GM23338 (cell line): ENCODE data around the gene TSPAN3. TPM values are rescaled to one million over a fixed set of nuclear protein-coding genes. Genes with fewer than 3 reads are reported as not detected.

Experiments
- ATAC-seq: fragments of 200-7000 bp; cut with Tn5 transposase; 3 replicates; pipeline ENCODE4 v1.9.1; 2020
- DNase-seq: peaks from one replicate; pipeline ENCODE4 v3.0.0-alpha.2; 2015; ENCODE audit warnings: low spot score
- H2AFZ ChIP-seq: fragments of 200-600 bp; sonication (generic); 2 replicates; pipeline ENCODE4 v1.8.0; 2016; ENCODE audit warnings: antibody characterized with exemption, mild to moderate bottlenecking, moderate library complexity
- H3F3A ChIP-seq: fragments of 200-600 bp; sonication (generic); replicated peaks from 2 replicates; pipeline ENCODE4 v1.8.0; 2017; ENCODE audit warnings: antibody characterized with exemption, mixed run types, low read depth
- H3K27ac ChIP-seq: fragments of 200-600 bp; sonication (generic); 2 replicates; pipeline ENCODE4 v1.6.1; 2016; ENCODE audit warnings: low read depth
- H3K27me3 ChIP-seq: fragments of 200-600 bp; sonication (generic); 2 replicates; pipeline ENCODE4 v1.8.0; 2016; ENCODE audit warnings: mild to moderate bottlenecking, mixed run types, moderate library complexity; ENCODE audit not compliant: insufficient read depth
- H3K36me3 ChIP-seq: fragments of 200-600 bp; sonication (generic); 2 replicates; pipeline ENCODE4 v1.8.0; 2016; ENCODE audit warnings: mild to moderate bottlenecking; ENCODE audit not compliant: insufficient read depth
- H3K4me1 ChIP-seq: fragments of 200-600 bp; sonication (generic); 2 replicates; pipeline ENCODE4 v1.8.0; 2016; ENCODE audit warnings: mild to moderate bottlenecking, moderate library complexity; ENCODE audit not compliant: insufficient read depth
- H3K4me2 ChIP-seq: fragments of 200-600 bp; sonication (generic); 2 replicates; pipeline ENCODE4 v1.7.1; 2017; ENCODE audit warnings: mixed run types
- H3K4me3 ChIP-seq: fragments of 200-600 bp; sonication (generic); 2 replicates; pipeline ENCODE4 v1.6.1; 2016; ENCODE audit warnings: mixed run types
- H3K79me2 ChIP-seq: fragments of 200-600 bp; sonication (generic); replicated peaks from 2 replicates; pipeline ENCODE4 v1.8.0; 2017; ENCODE audit warnings: mild to moderate bottlenecking; ENCODE audit not compliant: insufficient read depth
- H3K9me2 ChIP-seq: fragments of 200-600 bp; sonication (generic); 2 replicates; pipeline ENCODE4 v1.8.0; 2017; ENCODE audit not compliant: insufficient read depth
- H4K20me1 ChIP-seq: fragments of 200-600 bp; sonication (generic); replicated peaks from 2 replicates; pipeline ENCODE4 v1.8.0; 2017; ENCODE audit warnings: mild to moderate bottlenecking; ENCODE audit not compliant: insufficient read depth
- H3K27ac Mint-ChIP-seq: 2 replicates; pipeline ENCODE4 v1.8.0; 2020; ENCODE audit warnings: inconsistent platforms, mild to moderate bottlenecking, moderate library complexity, mixed read lengths
- H3K27me3 Mint-ChIP-seq: 3 replicates; pipeline ENCODE4 v1.8.0; 2022; ENCODE audit warnings: low read depth, mild to moderate bottlenecking, moderate library complexity, mixed read lengths, inconsistent platforms; ENCODE audit not compliant: insufficient read depth, poor library complexity
- H3K36me3 Mint-ChIP-seq: 3 replicates; pipeline ENCODE4 v1.8.0; 2021; ENCODE audit warnings: low read depth, mild to moderate bottlenecking, inconsistent platforms, moderate library complexity, mixed read lengths
- H3K4me1 Mint-ChIP-seq: 3 replicates; pipeline ENCODE4 v1.8.0; 2020; ENCODE audit warnings: mild to moderate bottlenecking, inconsistent platforms, mixed read lengths
- H3K4me3 Mint-ChIP-seq: 3 replicates; pipeline ENCODE4 v1.8.0; 2021; ENCODE audit warnings: moderate library complexity, mild to moderate bottlenecking, inconsistent platforms, mixed read lengths
- H3K9me3 Mint-ChIP-seq: 3 replicates; pipeline ENCODE4 v1.8.0; 2020; ENCODE audit warnings: moderate library complexity, mild to moderate bottlenecking, inconsistent platforms, mixed read lengths
- CREB1 ChIP-seq: fragments of 250-450 bp; sonication (Bioruptor Pico); IDR thresholded peaks from 2 replicates; pipeline ENCODE4 v1.5.0; 2020; ENCODE audit warnings: low read depth, mild to moderate bottlenecking, moderate library complexity
- EZH2 ChIP-seq: fragments of 200-600 bp; sonication (generic); IDR thresholded peaks from one replicate; pipeline ENCODE4 v1.8.0; 2017; ENCODE audit warnings: antibody characterized with exemption, mild to moderate bottlenecking, low read depth; ENCODE audit not compliant: unreplicated experiment
- EZH2phosphoT487 ChIP-seq: fragments of 200-600 bp; sonication (generic); IDR thresholded peaks from one replicate; pipeline ENCODE4 v1.8.1; 2018; ENCODE audit warnings: antibody characterized with exemption; ENCODE audit not compliant: unreplicated experiment
- JUNB ChIP-seq: IDR thresholded peaks from one replicate; pipeline ENCODE4 v1.6.1; 2016; ENCODE audit warnings: antibody characterized with exemption; ENCODE audit not compliant: unreplicated experiment
- NANOG ChIP-seq: IDR thresholded peaks from 2 replicates; pipeline ENCODE4 v1.6.1; 2016; ENCODE audit warnings: antibody characterized with exemption, borderline replicate concordance
- POLR2AphosphoS5 ChIP-seq: IDR thresholded peaks from 2 replicates; pipeline ENCODE4 v1.6.1; 2016; ENCODE audit warnings: antibody characterized with exemption, low read depth
- STAT1 ChIP-seq: IDR thresholded peaks from one replicate; pipeline ENCODE4 v1.6.1; 2016; ENCODE audit warnings: antibody characterized with exemption; ENCODE audit not compliant: unreplicated experiment
- ZNF114 ChIP-seq: fragments of 250-450 bp; sonication (Bioruptor Pico); IDR thresholded peaks from 2 replicates; pipeline ENCODE4 v1.5.0; 2020; ENCODE audit warnings: mild to moderate bottlenecking, moderate library complexity
- ZNF331 ChIP-seq: fragments of 250-450 bp; sonication (Bioruptor Pico); IDR thresholded peaks from 2 replicates; pipeline ENCODE4 v1.5.0; 2020; ENCODE audit warnings: low read depth, mild to moderate bottlenecking, moderate library complexity
- polyA plus RNA-seq: library from polyadenylated mRNA; unstranded; fragments of >200 nt; fragmentation: Nextera tagmentation; extraction: Ambion mirVana; gene quantifications from 2 replicates; pipeline ENCODE4 v1.2.1, GENCODE V29; 2016
- total RNA-seq: library from RNA; depleted of rRNA; stranded (reverse); fragments of >200 nt; shearing (Covaris generic); gene quantifications from 2 replicates; pipeline ENCODE4 v1.2.3, GENCODE V29; 2014
- TF ChIP-seq, protein P1 (sequence below): fragments of 250-450 bp; sonication (Bioruptor Pico); IDR thresholded peaks from 2 replicates; pipeline ENCODE4 v1.5.0; 2020; ENCODE audit warnings: mild to moderate bottlenecking, moderate library complexity
- TF ChIP-seq, protein P2 (sequence below), 2 experiments: fragments of 200-600 bp in 1 of 2; sonication (generic) in 1 of 2; conservative IDR thresholded peaks; 2 replicates each; pipeline versions ENCODE4 v1.5.1 to v1.6.1; 2016 to 2017; ENCODE audit warnings: antibody characterized with exemption in 2 of 2, low read depth in 2 of 2, mild to moderate bottlenecking in 2 of 2, moderate library complexity in 1 of 2
- TF ChIP-seq, protein P3 (sequence below): IDR thresholded peaks from 2 replicates; pipeline ENCODE4 v1.6.1; 2016; ENCODE audit warnings: antibody characterized with exemption
- TF ChIP-seq, protein P4 (sequence below): IDR thresholded peaks from one replicate; pipeline ENCODE4 v1.6.1; 2018; ENCODE audit warnings: antibody characterized with exemption; ENCODE audit not compliant: unreplicated experiment

The TSPAN3 gene
- total and polyA plus RNA-seq, 2 experiments from 2014 or later = 72.5 to 159 TPM

DNA sequence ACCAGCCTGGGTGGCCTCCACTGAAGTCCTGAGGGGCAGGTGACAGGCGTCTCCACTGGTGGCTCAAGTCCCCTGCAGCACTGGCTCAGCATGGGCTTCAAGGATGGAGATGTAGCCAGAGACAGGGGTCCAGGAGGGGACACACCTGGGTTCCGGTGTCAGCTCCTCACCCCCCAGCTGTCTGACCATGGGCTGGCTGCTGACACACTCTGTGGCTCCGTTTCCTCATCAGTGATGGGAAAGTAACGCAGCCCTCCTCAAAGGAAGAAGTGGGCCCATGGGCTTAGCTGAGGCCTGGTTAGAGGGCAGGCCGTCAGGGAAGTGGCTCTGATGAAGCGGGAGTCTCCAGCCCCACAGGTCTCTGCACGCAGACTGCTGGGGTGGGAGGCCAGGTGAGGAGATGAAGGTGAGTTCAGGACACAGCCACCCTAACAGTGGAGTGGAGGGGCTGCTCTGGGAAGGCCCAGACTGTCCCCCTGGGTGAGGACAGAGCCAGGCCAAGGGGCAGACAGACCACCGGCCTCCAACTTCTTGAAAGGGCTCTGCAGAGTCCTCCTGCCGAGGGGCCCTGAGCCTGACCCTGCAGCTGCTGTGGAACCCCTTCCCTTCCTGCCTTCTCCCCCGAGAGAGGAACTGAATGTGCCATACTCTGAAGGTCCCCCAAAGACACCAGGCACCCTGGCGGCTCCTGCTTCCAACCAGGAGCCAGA, 52.0 kb downstream of the TSPAN3 start:
- Mint-ChIP-seq H3K9me3 (no peaks in the 10 kb centered on the region; the same call in 2 of the 3 replicates), H3K4me3 (no peak overlapping the region), H3K36me3 (no peaks in the 10 kb centered on the region; the same call in 2 of the 3 replicates), H3K4me1 (no peaks in the 10 kb centered on the region; the same call in 2 of the 3 replicates), H3K27me3 (peaks cover 9% of the 10 kb centered on the region), H3K27ac (no peak overlapping the region)
- Histone ChIP-seq H3F3A (no peaks in the 10 kb centered on the region), H3K9me2 (no peaks in the 10 kb centered on the region), H3K27me3 (no peaks in the 10 kb centered on the region), H3K36me3 (no peaks in the 10 kb centered on the region), H2AFZ (no peak overlapping the region), H3K79me2 (no peaks in the 10 kb centered on the region), H3K27ac (no peak overlapping the region), H3K4me3 (no peak overlapping the region), H3K4me1 (no peaks in the 10 kb centered on the region), H4K20me1 (no peaks in the 10 kb centered on the region), H3K4me2 (no peak overlapping the region)
- DNase-seq (no peak), ATAC-seq (no peak)
- TF ChIP-seq, protein P1, sequence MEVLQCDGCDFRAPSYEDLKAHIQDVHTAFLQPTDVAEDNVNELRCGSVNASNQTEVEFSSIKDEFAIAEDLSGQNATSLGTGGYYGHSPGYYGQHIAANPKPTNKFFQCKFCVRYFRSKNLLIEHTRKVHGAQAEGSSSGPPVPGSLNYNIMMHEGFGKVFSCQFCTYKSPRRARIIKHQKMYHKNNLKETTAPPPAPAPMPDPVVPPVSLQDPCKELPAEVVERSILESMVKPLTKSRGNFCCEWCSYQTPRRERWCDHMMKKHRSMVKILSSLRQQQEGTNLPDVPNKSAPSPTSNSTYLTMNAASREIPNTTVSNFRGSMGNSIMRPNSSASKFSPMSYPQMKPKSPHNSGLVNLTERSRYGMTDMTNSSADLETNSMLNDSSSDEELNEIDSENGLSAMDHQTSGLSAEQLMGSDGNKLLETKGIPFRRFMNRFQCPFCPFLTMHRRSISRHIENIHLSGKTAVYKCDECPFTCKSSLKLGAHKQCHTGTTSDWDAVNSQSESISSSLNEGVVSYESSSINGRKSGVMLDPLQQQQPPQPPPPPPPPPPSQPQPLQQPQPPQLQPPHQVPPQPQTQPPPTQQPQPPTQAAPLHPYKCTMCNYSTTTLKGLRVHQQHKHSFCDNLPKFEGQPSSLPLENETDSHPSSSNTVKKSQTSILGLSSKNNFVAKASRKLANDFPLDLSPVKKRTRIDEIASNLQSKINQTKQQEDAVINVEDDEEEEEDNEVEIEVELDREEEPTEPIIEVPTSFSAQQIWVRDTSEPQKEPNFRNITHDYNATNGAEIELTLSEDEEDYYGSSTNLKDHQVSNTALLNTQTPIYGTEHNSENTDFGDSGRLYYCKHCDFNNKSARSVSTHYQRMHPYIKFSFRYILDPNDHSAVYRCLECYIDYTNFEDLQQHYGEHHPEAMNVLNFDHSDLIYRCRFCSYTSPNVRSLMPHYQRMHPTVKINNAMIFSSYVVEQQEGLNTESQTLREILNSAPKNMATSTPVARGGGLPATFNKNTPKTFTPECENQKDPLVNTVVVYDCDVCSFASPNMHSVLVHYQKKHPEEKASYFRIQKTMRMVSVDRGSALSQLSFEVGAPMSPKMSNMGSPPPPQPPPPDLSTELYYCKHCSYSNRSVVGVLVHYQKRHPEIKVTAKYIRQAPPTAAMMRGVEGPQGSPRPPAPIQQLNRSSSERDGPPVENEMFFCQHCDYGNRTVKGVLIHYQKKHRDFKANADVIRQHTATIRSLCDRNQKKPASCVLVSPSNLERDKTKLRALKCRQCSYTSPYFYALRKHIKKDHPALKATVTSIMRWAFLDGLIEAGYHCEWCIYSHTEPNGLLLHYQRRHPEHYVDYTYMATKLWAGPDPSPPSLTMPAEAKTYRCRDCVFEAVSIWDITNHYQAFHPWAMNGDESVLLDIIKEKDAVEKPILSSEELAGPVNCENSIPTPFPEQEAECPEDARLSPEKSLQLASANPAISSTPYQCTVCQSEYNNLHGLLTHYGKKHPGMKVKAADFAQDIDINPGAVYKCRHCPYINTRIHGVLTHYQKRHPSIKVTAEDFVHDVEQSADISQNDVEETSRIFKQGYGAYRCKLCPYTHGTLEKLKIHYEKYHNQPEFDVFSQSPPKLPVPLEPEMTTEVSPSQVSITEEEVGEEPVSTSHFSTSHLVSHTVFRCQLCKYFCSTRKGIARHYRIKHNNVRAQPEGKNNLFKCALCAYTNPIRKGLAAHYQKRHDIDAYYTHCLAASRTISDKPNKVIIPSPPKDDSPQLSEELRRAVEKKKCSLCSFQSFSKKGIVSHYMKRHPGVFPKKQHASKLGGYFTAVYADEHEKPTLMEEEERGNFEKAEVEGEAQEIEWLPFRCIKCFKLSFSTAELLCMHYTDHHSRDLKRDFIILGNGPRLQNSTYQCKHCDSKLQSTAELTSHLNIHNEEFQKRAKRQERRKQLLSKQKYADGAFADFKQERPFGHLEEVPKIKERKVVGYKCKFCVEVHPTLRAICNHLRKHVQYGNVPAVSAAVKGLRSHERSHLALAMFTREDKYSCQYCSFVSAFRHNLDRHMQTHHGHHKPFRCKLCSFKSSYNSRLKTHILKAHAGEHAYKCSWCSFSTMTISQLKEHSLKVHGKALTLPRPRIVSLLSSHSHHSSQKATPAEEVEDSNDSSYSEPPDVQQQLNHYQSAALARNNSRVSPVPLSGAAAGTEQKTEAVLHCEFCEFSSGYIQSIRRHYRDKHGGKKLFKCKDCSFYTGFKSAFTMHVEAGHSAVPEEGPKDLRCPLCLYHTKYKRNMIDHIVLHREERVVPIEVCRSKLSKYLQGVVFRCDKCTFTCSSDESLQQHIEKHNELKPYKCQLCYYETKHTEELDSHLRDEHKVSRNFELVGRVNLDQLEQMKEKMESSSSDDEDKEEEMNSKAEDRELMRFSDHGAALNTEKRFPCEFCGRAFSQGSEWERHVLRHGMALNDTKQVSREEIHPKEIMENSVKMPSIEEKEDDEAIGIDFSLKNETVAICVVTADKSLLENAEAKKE (CRISPR knock-in tag) = no peak
- TF ChIP-seq NANOG = no peak
- no peak for TF ChIP-seq ZNF114
- TF ChIP-seq CREB1 (CRISPR knock-in tag) = no peak
- TF ChIP-seq, protein P2, sequence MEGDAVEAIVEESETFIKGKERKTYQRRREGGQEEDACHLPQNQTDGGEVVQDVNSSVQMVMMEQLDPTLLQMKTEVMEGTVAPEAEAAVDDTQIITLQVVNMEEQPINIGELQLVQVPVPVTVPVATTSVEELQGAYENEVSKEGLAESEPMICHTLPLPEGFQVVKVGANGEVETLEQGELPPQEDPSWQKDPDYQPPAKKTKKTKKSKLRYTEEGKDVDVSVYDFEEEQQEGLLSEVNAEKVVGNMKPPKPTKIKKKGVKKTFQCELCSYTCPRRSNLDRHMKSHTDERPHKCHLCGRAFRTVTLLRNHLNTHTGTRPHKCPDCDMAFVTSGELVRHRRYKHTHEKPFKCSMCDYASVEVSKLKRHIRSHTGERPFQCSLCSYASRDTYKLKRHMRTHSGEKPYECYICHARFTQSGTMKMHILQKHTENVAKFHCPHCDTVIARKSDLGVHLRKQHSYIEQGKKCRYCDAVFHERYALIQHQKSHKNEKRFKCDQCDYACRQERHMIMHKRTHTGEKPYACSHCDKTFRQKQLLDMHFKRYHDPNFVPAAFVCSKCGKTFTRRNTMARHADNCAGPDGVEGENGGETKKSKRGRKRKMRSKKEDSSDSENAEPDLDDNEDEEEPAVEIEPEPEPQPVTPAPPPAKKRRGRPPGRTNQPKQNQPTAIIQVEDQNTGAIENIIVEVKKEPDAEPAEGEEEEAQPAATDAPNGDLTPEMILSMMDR (conservative IDR thresholded peaks at IDR 0.05; ENCODE audit: low read depth in 2 of 2) = no peak
- TF ChIP-seq POLR2AphosphoS5 = no peak
- no peak for TF ChIP-seq JUNB
- TF ChIP-seq, protein P3, sequence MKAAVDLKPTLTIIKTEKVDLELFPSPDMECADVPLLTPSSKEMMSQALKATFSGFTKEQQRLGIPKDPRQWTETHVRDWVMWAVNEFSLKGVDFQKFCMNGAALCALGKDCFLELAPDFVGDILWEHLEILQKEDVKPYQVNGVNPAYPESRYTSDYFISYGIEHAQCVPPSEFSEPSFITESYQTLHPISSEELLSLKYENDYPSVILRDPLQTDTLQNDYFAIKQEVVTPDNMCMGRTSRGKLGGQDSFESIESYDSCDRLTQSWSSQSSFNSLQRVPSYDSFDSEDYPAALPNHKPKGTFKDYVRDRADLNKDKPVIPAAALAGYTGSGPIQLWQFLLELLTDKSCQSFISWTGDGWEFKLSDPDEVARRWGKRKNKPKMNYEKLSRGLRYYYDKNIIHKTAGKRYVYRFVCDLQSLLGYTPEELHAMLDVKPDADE = no peak
- no peak for TF ChIP-seq STAT1
- TF ChIP-seq ZNF331 (CRISPR knock-in tag) = no peak
- TF ChIP-seq EZH2phosphoT487 = no peak
- no peak for TF ChIP-seq EZH2
- TF ChIP-seq, protein P4, sequence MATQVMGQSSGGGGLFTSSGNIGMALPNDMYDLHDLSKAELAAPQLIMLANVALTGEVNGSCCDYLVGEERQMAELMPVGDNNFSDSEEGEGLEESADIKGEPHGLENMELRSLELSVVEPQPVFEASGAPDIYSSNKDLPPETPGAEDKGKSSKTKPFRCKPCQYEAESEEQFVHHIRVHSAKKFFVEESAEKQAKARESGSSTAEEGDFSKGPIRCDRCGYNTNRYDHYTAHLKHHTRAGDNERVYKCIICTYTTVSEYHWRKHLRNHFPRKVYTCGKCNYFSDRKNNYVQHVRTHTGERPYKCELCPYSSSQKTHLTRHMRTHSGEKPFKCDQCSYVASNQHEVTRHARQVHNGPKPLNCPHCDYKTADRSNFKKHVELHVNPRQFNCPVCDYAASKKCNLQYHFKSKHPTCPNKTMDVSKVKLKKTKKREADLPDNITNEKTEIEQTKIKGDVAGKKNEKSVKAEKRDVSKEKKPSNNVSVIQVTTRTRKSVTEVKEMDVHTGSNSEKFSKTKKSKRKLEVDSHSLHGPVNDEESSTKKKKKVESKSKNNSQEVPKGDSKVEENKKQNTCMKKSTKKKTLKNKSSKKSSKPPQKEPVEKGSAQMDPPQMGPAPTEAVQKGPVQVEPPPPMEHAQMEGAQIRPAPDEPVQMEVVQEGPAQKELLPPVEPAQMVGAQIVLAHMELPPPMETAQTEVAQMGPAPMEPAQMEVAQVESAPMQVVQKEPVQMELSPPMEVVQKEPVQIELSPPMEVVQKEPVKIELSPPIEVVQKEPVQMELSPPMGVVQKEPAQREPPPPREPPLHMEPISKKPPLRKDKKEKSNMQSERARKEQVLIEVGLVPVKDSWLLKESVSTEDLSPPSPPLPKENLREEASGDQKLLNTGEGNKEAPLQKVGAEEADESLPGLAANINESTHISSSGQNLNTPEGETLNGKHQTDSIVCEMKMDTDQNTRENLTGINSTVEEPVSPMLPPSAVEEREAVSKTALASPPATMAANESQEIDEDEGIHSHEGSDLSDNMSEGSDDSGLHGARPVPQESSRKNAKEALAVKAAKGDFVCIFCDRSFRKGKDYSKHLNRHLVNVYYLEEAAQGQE = no peak
